ENCODE results near the gene SLC25A1. TPM values are rescaled to one million over a fixed set of nuclear protein-coding genes. Genes with fewer than 3 reads are reported as not detected.

Gene SLC25A1
- total RNA-seq (27.6 TPM), polyA plus RNA-seq (10 to 100 TPM; 38.9 to 62.9 (median 52.6) TPM)

- Histone ChIP-seq H3K9me3 (ENCODE audit: control insufficient read depth in 2 of 2, low read length in 2 of 2) (no peaks in the 10 kb centered on the region), H3K27ac (ENCODE audit: insufficient read depth, low read length, poor library complexity, severe bottlenecking) (peak within 1 kb of the TSS; percentile 69), H3K36me3 (ENCODE audit: control insufficient read depth, insufficient read depth, low read length) (no peaks in the 10 kb centered on the region), H3K27me3 (ENCODE audit: control insufficient read depth, insufficient read depth, low read length) (no peaks in the 10 kb centered on the region), H3K4me3 (ENCODE audit: low read depth, low read length) (peak within 1 kb of the TSS; percentile 18), H3K4me1 (ENCODE audit: control insufficient read depth, insufficient read depth, low read length, poor library complexity, severe bottlenecking) (peaks cover 20% of the 10 kb centered on the region)
- Mint-ChIP-seq H3K4me1 (peaks cover 5 to 32% (median 13%) of the 10 kb centered on the region in 4 donors), H3K27ac (peak within 1 kb of the TSS; percentile 67 to 89 (median 76)), H3K9me3 (no peaks in the 10 kb centered on the region), H3K36me3 (no peaks in the 10 kb centered on the region), H3K27me3 (no peaks in the 10 kb centered on the region), H3K4me3 (peak within 1 kb of the TSS; percentile 90 to 97 (median 93))
- ATAC-seq (ENCODE audit: low read depth in 2 of 2) (peak; percentile 71 to 77), DNase-seq (peak; percentile 50 to 85 (median 77))
Measured at GRCh38 chr22:19178657-19179496, at the start of gene SLC25A1. Gene SLC25A1, minus strand, starts transcription at chr22:19178736. Its CDS starts 63 bp downstream, at chr22:19178673.

DNA sequence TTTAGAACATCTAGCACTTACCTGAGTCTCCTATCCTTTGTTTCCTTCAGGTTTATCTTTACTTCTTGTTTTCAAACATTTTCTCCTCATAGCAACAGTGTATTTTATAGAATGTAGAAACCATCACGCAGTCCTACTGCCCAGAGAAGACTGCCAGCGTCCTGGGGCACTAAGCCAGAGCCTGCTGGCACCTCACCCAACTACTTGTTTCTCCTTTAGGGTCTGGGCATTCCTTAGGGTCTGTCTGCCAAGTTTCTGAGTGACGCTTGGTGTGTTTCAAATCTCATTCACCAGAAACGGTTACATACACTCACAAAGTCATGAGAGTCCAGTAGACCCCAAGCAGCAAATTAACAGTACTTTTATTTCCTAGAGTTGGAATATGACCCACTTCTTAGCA lies 49.6 kb upstream of the SLC25A1 start:
- no peak for ATAC-seq (ENCODE audit: low read depth in 2 of 2)
- Mint-ChIP-seq H3K36me3 (peaks cover 3% of the 10 kb centered on the region), H3K27me3 (peaks cover 18% of the 10 kb centered on the region), H3K9me3 (no peaks in the 10 kb centered on the region), H3K4me3 (no peak overlapping the region), H3K27ac (no peak overlapping the region), H3K4me1 (no peaks in the 10 kb centered on the region)
- Histone ChIP-seq H3K4me1 (ENCODE audit: control insufficient read depth, insufficient read depth, low read length, poor library complexity, severe bottlenecking) (no peaks in the 10 kb centered on the region), H3K9me3 (ENCODE audit: control insufficient read depth in 2 of 2, low read length in 2 of 2) (no peaks in the 10 kb centered on the region), H3K27ac (ENCODE audit: insufficient read depth, low read length, poor library complexity, severe bottlenecking) (no peak overlapping the region), H3K27me3 (ENCODE audit: control insufficient read depth, insufficient read depth, low read length) (peaks cover 3% of the 10 kb centered on the region), H3K36me3 (ENCODE audit: control insufficient read depth, insufficient read depth, low read length) (no peaks in the 10 kb centered on the region), H3K4me3 (ENCODE audit: low read depth, low read length) (no peak overlapping the region)
- DNase-seq = no peak

- Histone ChIP-seq H3K4me1 (ENCODE audit: control insufficient read depth, insufficient read depth, low read length, poor library complexity, severe bottlenecking) (no peaks in the 10 kb centered on the region), H3K9me3 (ENCODE audit: control insufficient read depth in 2 of 2, low read length in 2 of 2) (no peaks in the 10 kb centered on the region), H3K27me3 (ENCODE audit: control insufficient read depth, insufficient read depth, low read length) (peaks cover 3% of the 10 kb centered on the region), H3K36me3 (ENCODE audit: control insufficient read depth, insufficient read depth, low read length) (no peaks in the 10 kb centered on the region), H3K27ac (ENCODE audit: insufficient read depth, low read length, poor library complexity, severe bottlenecking) (no peak overlapping the region), H3K4me3 (ENCODE audit: low read depth, low read length) (no peak overlapping the region)
- ATAC-seq (ENCODE audit: low read depth in 2 of 2) = no peak
- H3K4me3 Mint-ChIP-seq = no peak overlapping the region
- no peak overlapping the region for H3K27ac Mint-ChIP-seq
- no peaks in the 10 kb centered on the region for H3K9me3 Mint-ChIP-seq
- no peak for DNase-seq
- peaks cover 3% of the 10 kb centered on the region for H3K36me3 Mint-ChIP-seq
- no peaks in the 10 kb centered on the region for H3K4me1 Mint-ChIP-seq
- peaks cover 12% of the 10 kb centered on the region for H3K27me3 Mint-ChIP-seq
Measured at GRCh38 chr22:19226428-19226827, 47.9 kb upstream of the SLC25A1 start.

- no peak overlapping the region for H3K27ac Mint-ChIP-seq
- H3K36me3 ChIP-seq (ENCODE audit: control insufficient read depth, insufficient read depth, low read length) = no peaks in the 10 kb centered on the region
- no peaks in the 10 kb centered on the region for H3K4me1 Mint-ChIP-seq
- DNase-seq = no peak
- peaks cover 7% of the 10 kb centered on the region for H3K27me3 Mint-ChIP-seq
- H3K36me3 Mint-ChIP-seq = peaks cover 3% of the 10 kb centered on the region
- no peak overlapping the region for H3K27ac ChIP-seq (ENCODE audit: insufficient read depth, low read length, poor library complexity, severe bottlenecking)
- H3K4me3 ChIP-seq (ENCODE audit: low read depth, low read length) = no peak overlapping the region
- no peaks in the 10 kb centered on the region for H3K9me3 ChIP-seq (ENCODE audit: control insufficient read depth in 2 of 2, low read length in 2 of 2)
- no peaks in the 10 kb centered on the region for H3K27me3 ChIP-seq (ENCODE audit: control insufficient read depth, insufficient read depth, low read length)
- H3K9me3 Mint-ChIP-seq = no peaks in the 10 kb centered on the region
- H3K4me3 Mint-ChIP-seq = no peak overlapping the region
- H3K4me1 ChIP-seq (ENCODE audit: control insufficient read depth, insufficient read depth, low read length, poor library complexity, severe bottlenecking) = no peaks in the 10 kb centered on the region
- ATAC-seq (ENCODE audit: low read depth in 2 of 2) = no peak
Measured at GRCh38 chr22:19225560-19225959, 47.0 kb upstream of the SLC25A1 start.

DNA sequence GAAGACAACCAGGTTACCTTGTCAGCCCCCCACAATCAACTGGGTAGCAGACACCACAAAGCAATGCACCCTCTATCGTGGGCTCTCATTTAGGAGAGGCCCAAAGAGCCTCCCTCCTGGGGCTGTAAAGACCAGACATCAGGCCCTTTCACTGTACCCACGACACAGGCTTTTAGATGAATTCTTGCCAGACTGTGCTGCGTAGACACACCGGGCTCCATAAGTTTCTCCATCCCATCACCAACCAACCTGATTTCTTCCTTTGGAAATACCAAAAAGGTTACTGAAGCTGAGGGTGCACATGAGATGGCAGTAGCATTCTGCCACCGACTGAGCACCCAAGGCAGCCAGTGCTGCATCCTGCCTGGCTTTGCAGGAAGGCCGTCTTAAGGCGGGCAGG lies 46.4 kb upstream of the SLC25A1 start:
- Mint-ChIP-seq H3K27me3 (peaks cover 1% of the 10 kb centered on the region), H3K4me1 (no peaks in the 10 kb centered on the region)
- no peak overlapping the region for H3K4me3 ChIP-seq (ENCODE audit: low read depth, low read length)

GRCh38 chr22:19224557-19224956 lies 46.0 kb upstream of the SLC25A1 start:
- H3K4me1 Mint-ChIP-seq = no peaks in the 10 kb centered on the region
- DNase-seq = no peak
- no peak for ATAC-seq (ENCODE audit: low read depth in 2 of 2)

More for the DNA sequence above, 46.4 kb upstream of the SLC25A1 start:
- H3K36me3 Mint-ChIP-seq = peaks cover 3% of the 10 kb centered on the region
- Histone ChIP-seq H3K36me3 (ENCODE audit: control insufficient read depth, insufficient read depth, low read length) (no peaks in the 10 kb centered on the region), H3K27ac (ENCODE audit: insufficient read depth, low read length, poor library complexity, severe bottlenecking) (no peak overlapping the region), H3K27me3 (ENCODE audit: control insufficient read depth, insufficient read depth, low read length) (no peaks in the 10 kb centered on the region), H3K9me3 (ENCODE audit: control insufficient read depth in 2 of 2, low read length in 2 of 2) (no peaks in the 10 kb centered on the region), H3K4me1 (ENCODE audit: control insufficient read depth, insufficient read depth, low read length, poor library complexity, severe bottlenecking) (no peaks in the 10 kb centered on the region)
- no peak overlapping the region for H3K4me3 Mint-ChIP-seq
- DNase-seq = no peak
- no peak for ATAC-seq (ENCODE audit: low read depth in 2 of 2)
- H3K9me3 Mint-ChIP-seq = no peaks in the 10 kb centered on the region
- H3K27ac Mint-ChIP-seq = no peak overlapping the region

DNA sequence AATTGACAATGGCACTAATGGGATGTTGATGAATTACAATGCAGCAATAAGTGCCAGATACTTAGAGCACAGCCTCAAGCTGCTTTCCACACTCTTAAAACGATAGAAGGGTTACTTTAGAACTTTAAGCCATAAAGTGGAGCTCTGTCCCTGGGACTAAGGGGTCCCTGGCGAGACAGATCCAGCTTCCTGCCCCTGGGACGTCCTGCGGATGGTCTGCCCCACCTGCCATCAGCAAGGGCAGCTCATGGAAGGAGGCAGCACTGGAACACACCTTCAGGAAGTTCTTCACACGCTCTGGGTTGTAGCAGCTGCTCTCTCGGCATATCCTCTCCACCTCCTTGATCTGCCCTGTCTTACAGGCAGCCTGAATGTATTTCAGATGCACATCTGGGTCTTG lies 45.1 kb upstream of the SLC25A1 start:
- Histone ChIP-seq H3K36me3 (ENCODE audit: control insufficient read depth, insufficient read depth, low read length) (no peaks in the 10 kb centered on the region), H3K4me1 (ENCODE audit: control insufficient read depth, insufficient read depth, low read length, poor library complexity, severe bottlenecking) (no peaks in the 10 kb centered on the region), H3K4me3 (ENCODE audit: low read depth, low read length) (no peak overlapping the region), H3K27me3 (ENCODE audit: control insufficient read depth, insufficient read depth, low read length) (no peaks in the 10 kb centered on the region), H3K9me3 (ENCODE audit: control insufficient read depth in 2 of 2, low read length in 2 of 2) (no peaks in the 10 kb centered on the region), H3K27ac (ENCODE audit: insufficient read depth, low read length, poor library complexity, severe bottlenecking) (no peak overlapping the region)
- DNase-seq = no peak
- H3K27ac Mint-ChIP-seq = no peak overlapping the region
- H3K27me3 Mint-ChIP-seq = no peaks in the 10 kb centered on the region
- H3K4me3 Mint-ChIP-seq = no peak overlapping the region
- H3K4me1 Mint-ChIP-seq = no peaks in the 10 kb centered on the region
- H3K36me3 Mint-ChIP-seq = peaks cover 3% of the 10 kb centered on the region
- ATAC-seq (ENCODE audit: low read depth in 2 of 2) = no peak
- no peaks in the 10 kb centered on the region for H3K9me3 Mint-ChIP-seq

More at GRCh38 chr22:19224557-19224956, 46.0 kb upstream of the SLC25A1 start:
- no peak overlapping the region for H3K4me3 Mint-ChIP-seq
- Histone ChIP-seq H3K9me3 (ENCODE audit: control insufficient read depth in 2 of 2, low read length in 2 of 2) (no peaks in the 10 kb centered on the region), H3K4me3 (ENCODE audit: low read depth, low read length) (no peak overlapping the region), H3K27ac (ENCODE audit: insufficient read depth, low read length, poor library complexity, severe bottlenecking) (no peak overlapping the region), H3K36me3 (ENCODE audit: control insufficient read depth, insufficient read depth, low read length) (no peaks in the 10 kb centered on the region), H3K27me3 (ENCODE audit: control insufficient read depth, insufficient read depth, low read length) (no peaks in the 10 kb centered on the region), H3K4me1 (ENCODE audit: control insufficient read depth, insufficient read depth, low read length, poor library complexity, severe bottlenecking) (no peaks in the 10 kb centered on the region)
- H3K36me3 Mint-ChIP-seq = peaks cover 3% of the 10 kb centered on the region
- H3K9me3 Mint-ChIP-seq = no peaks in the 10 kb centered on the region
- H3K27me3 Mint-ChIP-seq = no peaks in the 10 kb centered on the region
- no peak overlapping the region for H3K27ac Mint-ChIP-seq

GRCh38 chr22:19223110-19223509 lies 44.6 kb upstream of the SLC25A1 start:
- Histone ChIP-seq H3K27me3 (ENCODE audit: control insufficient read depth, insufficient read depth, low read length) (no peaks in the 10 kb centered on the region), H3K27ac (ENCODE audit: insufficient read depth, low read length, poor library complexity, severe bottlenecking) (no peak overlapping the region), H3K36me3 (ENCODE audit: control insufficient read depth, insufficient read depth, low read length) (no peaks in the 10 kb centered on the region), H3K4me1 (ENCODE audit: control insufficient read depth, insufficient read depth, low read length, poor library complexity, severe bottlenecking) (no peaks in the 10 kb centered on the region), H3K9me3 (ENCODE audit: control insufficient read depth in 2 of 2, low read length in 2 of 2) (no peaks in the 10 kb centered on the region), H3K4me3 (ENCODE audit: low read depth, low read length) (no peak overlapping the region)
- Mint-ChIP-seq H3K9me3 (no peaks in the 10 kb centered on the region), H3K4me3 (no peak overlapping the region), H3K27ac (no peak overlapping the region), H3K36me3 (peaks cover 3% of the 10 kb centered on the region), H3K4me1 (peaks cover under 1% of the 10 kb centered on the region in 4 donors), H3K27me3 (no peaks in the 10 kb centered on the region)
- no peak for DNase-seq
- no peak for ATAC-seq (ENCODE audit: low read depth in 2 of 2)

All from CD4-positive, CD25-positive, alpha-beta regulatory T cell (primary cell).